SK-N-SH (cell line): ENCODE results near the gene BMAL1. TPM values are rescaled to one million over a fixed set of nuclear protein-coding genes. Genes with fewer than 3 reads are reported as not detected.

Experiments used
- CTCF ChIA-PET: fragments of 300-600, 350-600 bp; formaldehyde crosslinking; extraction: SDS; loops from one replicate; lab custom pipeline; 2021; lab: Yijun Ruan, JAX
- POLR2A ChIA-PET: fragments of 350-600 bp; sonication (Branson Sonifier 250); formaldehyde crosslinking; extraction: SDS; loops from one replicate; lab custom pipeline; 2020; ENCODE audit warnings: antibody characterized with exemption, inconsistent platforms; lab: Yijun Ruan, JAX
- DNase-seq: peaks from one replicate; pipeline ENCODE4 v3.0.0; 2012
- H2AFZ ChIP-seq: fragments of 200-600 bp; sonication (generic); 2 replicates; pipeline ENCODE4 v1.8.1; 2016; ENCODE audit warnings: antibody characterized with exemption, mild to moderate bottlenecking, low read depth
- H3F3A ChIP-seq: fragments of 200-600 bp; sonication (generic); replicated peaks from 2 replicates; pipeline ENCODE3; 2016; ENCODE audit warnings: antibody characterized with exemption, mild to moderate bottlenecking; ENCODE audit not compliant: insufficient read depth
- H3K27ac ChIP-seq, 2 experiments: fragments of 200-500 bp in 1 of 2; fragments of 200-600 bp in 1 of 2; sonication (Bioruptor generic) in 1 of 2; sonication (generic), shearing (Covaris generic) in 1 of 2; 2 replicates each; pipeline versions ENCODE4 v1.5.1 to v1.6.1; 2014 to 2016; ENCODE audit warnings: low read depth in 2 of 2, inconsistent platforms in 1 of 2, low read length in 1 of 2, mild to moderate bottlenecking in 1 of 2, mixed read lengths in 1 of 2
- H3K27me3 ChIP-seq: fragments of 200-600 bp; sonication (generic), shearing (Covaris generic); 2 replicates; pipeline ENCODE4 v1.6.1; 2016; ENCODE audit warnings: mixed run types; ENCODE audit not compliant: insufficient read depth
- H3K36me3 ChIP-seq, 2 experiments: fragments of 200-500 bp in 1 of 2; fragments of 200-600 bp in 1 of 2; sonication (Bioruptor generic) in 1 of 2; sonication (generic) in 1 of 2; replicated peaks in 1 of 2; 2 replicates each; pipeline versions ENCODE3 to v1.5.1; 2014 to 2016; ENCODE audit warnings: low read length in 1 of 2, mild to moderate bottlenecking in 1 of 2; ENCODE audit not compliant: insufficient read depth in 2 of 2, control insufficient read depth in 1 of 2
- H3K4me1 ChIP-seq, 2 experiments: fragments of 200-500 bp in 1 of 2; fragments of 200-600 bp in 1 of 2; sonication (Bioruptor generic) in 1 of 2; sonication (generic), shearing (Covaris generic) in 1 of 2; 2 replicates each; pipeline versions ENCODE4 v1.5.1 to v1.6.1; 2014 to 2016; ENCODE audit warnings: low read depth in 1 of 2, low read length in 1 of 2, mixed run types in 1 of 2; ENCODE audit not compliant: insufficient read depth in 2 of 2, control insufficient read depth in 1 of 2
- H3K4me2 ChIP-seq: fragments of 200-600 bp; sonication (generic), shearing (Covaris generic); 2 replicates; pipeline ENCODE4 v1.6.1; 2017; ENCODE audit warnings: mixed run types
- H3K4me3 ChIP-seq, 2 experiments: fragments of 200-500 bp in 1 of 2; fragments of 200-600 bp in 1 of 2; sonication (Bioruptor generic) in 1 of 2; sonication (generic), shearing (Covaris generic) in 1 of 2; 2 replicates each; pipeline versions ENCODE4 v1.5.1 to v1.8.1; 2014 to 2016; ENCODE audit warnings: low read depth in 2 of 2, inconsistent platforms in 1 of 2, low read length in 1 of 2, mild to moderate bottlenecking in 1 of 2, mixed read lengths in 1 of 2, moderate library complexity in 1 of 2
- H3K79me2 ChIP-seq: fragments of 200-600 bp; sonication (generic); 2 replicates; pipeline ENCODE4 v1.8.1; 2017; ENCODE audit warnings: mild to moderate bottlenecking; ENCODE audit not compliant: insufficient read depth
- H3K9ac ChIP-seq: fragments of 200-600 bp; sonication (generic); 2 replicates; pipeline ENCODE4 v1.6.1; 2017; ENCODE audit warnings: mixed run types
- H3K9me2 ChIP-seq: fragments of 200-600 bp; sonication (generic); 2 replicates; pipeline ENCODE4 v1.6.1; 2017; ENCODE audit warnings: mixed run types
- H3K9me3 ChIP-seq: fragments of 200-600 bp; sonication (generic); 2 replicates; pipeline ENCODE4 v1.6.1; 2017; ENCODE audit warnings: mixed run types, mild to moderate bottlenecking, moderate library complexity
- H4K20me1 ChIP-seq: fragments of 200-600 bp; sonication (generic); 2 replicates; pipeline ENCODE4 v1.6.1; 2017; ENCODE audit warnings: mild to moderate bottlenecking, mixed run types; ENCODE audit not compliant: insufficient read depth
- CHD2 ChIP-seq: fragments of 150-350 bp; IDR thresholded peaks from 2 replicates; pipeline ENCODE4 v1.6.1; 2018; ENCODE audit warnings: low read length; ENCODE audit not compliant: partially characterized antibody
- CTCF ChIP-seq: fragments of 200-600 bp; sonication (generic); IDR thresholded peaks from 2 replicates; pipeline ENCODE4 v1.6.1; 2017; ENCODE audit warnings: antibody characterized with exemption, mild to moderate bottlenecking, moderate library complexity
- ELF1 ChIP-seq: IDR thresholded peaks from 2 replicates; pipeline ENCODE4 v1.4.0; 2012
- EP300 ChIP-seq, 2 experiments: IDR thresholded peaks; 2 replicates each; pipeline versions ENCODE4 v1.4.0 to v1.6.1; 2012; ENCODE audit warnings: borderline replicate concordance in 1 of 2, low read depth in 1 of 2, low read length in 1 of 2
- EZH2phosphoT487 ChIP-seq: fragments of 200-600 bp; sonication (generic); IDR thresholded peaks from 2 replicates; pipeline ENCODE4 v1.6.1; 2017; ENCODE audit warnings: low read depth, mixed run types, mild to moderate bottlenecking, antibody characterized with exemption, moderate library complexity, borderline replicate concordance
- FOXJ3 ChIP-seq: sonication (generic); formaldehyde crosslinking; IDR thresholded peaks from 2 replicates; pipeline ENCODE4 v1.5.1; 2020; ENCODE audit warnings: mild to moderate bottlenecking, missing genetic modification reagents
- FOXM1 ChIP-seq: IDR thresholded peaks from 2 replicates; pipeline ENCODE4 v1.4.0; 2012; ENCODE audit warnings: low read depth, mild to moderate bottlenecking
- GATA2 ChIP-seq: sonication (generic); formaldehyde crosslinking; IDR thresholded peaks from 2 replicates; pipeline ENCODE4 v1.5.0; 2020; ENCODE audit warnings: mild to moderate bottlenecking, missing genetic modification reagents
- IRF3 ChIP-seq: fragments of 150-350 bp; IDR thresholded peaks from 2 replicates; pipeline ENCODE4 v1.6.1; 2016; ENCODE audit warnings: mild to moderate bottlenecking, low read depth, low read length
- MEF2A ChIP-seq: IDR thresholded peaks from 2 replicates; pipeline ENCODE4 v1.4.0; 2012; ENCODE audit warnings: low read depth, borderline replicate concordance
- NRF1 ChIP-seq: IDR thresholded peaks from 2 replicates; pipeline ENCODE4 v1.6.1; 2012; ENCODE audit warnings: low read depth, mild to moderate bottlenecking, low read length
- POLR2AphosphoS5 ChIP-seq: IDR thresholded peaks from 2 replicates; pipeline ENCODE4 v1.6.1; 2012; ENCODE audit warnings: low read depth, low read length
- RAD21 ChIP-seq: IDR thresholded peaks from 2 replicates; pipeline ENCODE4 v1.6.1; 2012; ENCODE audit warnings: mild to moderate bottlenecking, low read length
- SMC3 ChIP-seq: IDR thresholded peaks from 2 replicates; pipeline ENCODE4 v1.6.1; 2012; ENCODE audit warnings: low read depth, low read length, improper control_type of control experiment
- TAF1 ChIP-seq: IDR thresholded peaks from 2 replicates; pipeline ENCODE4 v1.6.1; 2012; ENCODE audit warnings: low read depth, mild to moderate bottlenecking, low read length, moderate library complexity, borderline replicate concordance
- TCF12 ChIP-seq: IDR thresholded peaks from 2 replicates; pipeline ENCODE4 v1.4.0; 2012
- YY1 ChIP-seq: IDR thresholded peaks from 2 replicates; pipeline ENCODE4 v1.4.0; 2012; ENCODE audit warnings: low read depth, mild to moderate bottlenecking
- ZBTB33 ChIP-seq: IDR thresholded peaks from 2 replicates; pipeline ENCODE4 v1.4.0; 2012; ENCODE audit warnings: low read depth, borderline replicate concordance
- WGBS: methylation state at CpG from one replicate; pipeline ENCODE4 v1.1.6; 2017; ENCODE audit warnings: low lambda C conversion rate; 5-methylcytosine and 5-hydroxymethylcytosine counted together
- polyA plus RNA-seq, 3 experiments: library from polyadenylated mRNA; depleted of rRNA; stranded (reverse); fragments of >200 nt; gene quantifications; 2 replicates each; pipeline ENCODE4 v1.2.3, GENCODE V29; 2012
- TF ChIP-seq, protein P1 (sequence below): IDR thresholded peaks from 2 replicates; pipeline ENCODE4; 2012

The BMAL1 gene
- polyA plus RNA-seq, 1 of the 3 experiments (the other 2 are of a cell fraction), result 6.5 TPM

DNA sequence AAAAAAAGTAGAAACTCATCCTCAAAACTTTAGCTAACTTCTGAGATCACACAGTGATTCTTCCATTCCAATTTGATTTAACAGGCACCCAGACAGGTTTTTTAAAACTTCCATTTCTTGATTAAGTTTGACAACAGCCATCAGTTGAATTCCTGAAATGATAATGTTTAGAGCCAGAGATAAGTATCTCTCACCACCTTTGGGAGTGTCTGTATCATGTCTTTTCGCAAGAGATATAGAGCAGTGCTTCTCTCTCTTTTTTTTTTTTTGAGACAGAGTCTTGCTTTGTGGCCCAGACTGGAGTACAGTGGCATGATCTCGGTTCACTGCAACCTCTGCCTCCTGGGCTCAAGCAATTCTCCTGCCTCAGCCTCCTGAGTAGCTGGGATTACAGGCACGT is 41.7 kb upstream of the BMAL1 start:
- no peak for DNase-seq
- H3K9ac ChIP-seq, result no peak overlapping the region
- ChIA-PET POLR2A (no interaction called here), CTCF (interaction anchor here (0.7 to 6.3 kb wide), 3 partner anchors 10 to 99 kb away, joined by 5 to 36 read pairs (median 9); no protein-coding TSS in a partner anchor)
- H3K79me2 ChIP-seq, result no peaks in the 10 kb centered on the region
- no peak overlapping the region for H3K27ac ChIP-seq
- H3K9me2 ChIP-seq, result no peaks in the 10 kb centered on the region
- WGBS, result 69% methylated on average over 3 of the region's 3 CpGs
- no peaks in the 10 kb centered on the region for H3K27me3 ChIP-seq
- H3K4me3 ChIP-seq, result no peak overlapping the region
- no peak overlapping the region; the same call in 1 of the 2 replicates for H2AFZ ChIP-seq
- no peaks in the 10 kb centered on the region for H3K4me1 ChIP-seq
- H3K9me3 ChIP-seq, result no peaks in the 10 kb centered on the region
- TF ChIP-seq TCF12 (peak; percentile 76), FOXM1 (no peak), FOXJ3 (CRISPR knock-in tag) (no peak), EP300 (IDR thresholded peaks at IDR 0.05; ENCODE audit: borderline replicate concordance in 1 of 2, low read depth in 1 of 2, low read length in 1 of 2) (0 out of 4 replicates have a peak, but pooled peaks of 1 of the 2 experiments have one; percentile 27), CHD2 (no peak), TAF1 (no peak), SMC3 (no peak), YY1 (no peak), POLR2AphosphoS5 (no peak), CTCF (no peak)
- TF ChIP-seq, protein P1, sequence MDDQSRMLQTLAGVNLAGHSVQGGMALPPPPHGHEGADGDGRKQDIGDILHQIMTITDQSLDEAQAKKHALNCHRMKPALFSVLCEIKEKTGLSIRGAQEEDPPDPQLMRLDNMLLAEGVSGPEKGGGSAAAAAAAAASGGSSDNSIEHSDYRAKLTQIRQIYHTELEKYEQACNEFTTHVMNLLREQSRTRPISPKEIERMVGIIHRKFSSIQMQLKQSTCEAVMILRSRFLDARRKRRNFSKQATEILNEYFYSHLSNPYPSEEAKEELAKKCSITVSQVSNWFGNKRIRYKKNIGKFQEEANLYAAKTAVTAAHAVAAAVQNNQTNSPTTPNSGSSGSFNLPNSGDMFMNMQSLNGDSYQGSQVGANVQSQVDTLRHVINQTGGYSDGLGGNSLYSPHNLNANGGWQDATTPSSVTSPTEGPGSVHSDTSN, result peak; percentile 70
- TF ChIP-seq, all 33 proteins: peak for 3
- H4K20me1 ChIP-seq, result no peaks in the 10 kb centered on the region
- no peaks in the 10 kb centered on the region for H3K36me3 ChIP-seq
- H3K4me2 ChIP-seq, result no peak overlapping the region
- H3F3A ChIP-seq, result peaks cover 12% of the 10 kb centered on the region

GRCh38 chr11:13236626-13237025 is 41.0 kb upstream of the BMAL1 start:
- DNase-seq, result no peak
- WGBS, result 50% methylated on average over 2 of the region's 2 CpGs
- no peaks in the 10 kb centered on the region for H4K20me1 ChIP-seq
- H3K4me1 ChIP-seq, result no peaks in the 10 kb centered on the region
- H3F3A ChIP-seq, result peaks cover 12% of the 10 kb centered on the region
- no peak overlapping the region for H2AFZ ChIP-seq
- H3K36me3 ChIP-seq, result no peaks in the 10 kb centered on the region
- ChIA-PET CTCF (interaction anchor here (1.2 to 6.3 kb wide), 5 partner anchors 10 to 107 kb away, joined by 3 to 36 read pairs (median 9); no protein-coding TSS in a partner anchor), POLR2A (no interaction called here)
- H3K9ac ChIP-seq, result no peak overlapping the region
- no peak overlapping the region for H3K27ac ChIP-seq
- no peaks in the 10 kb centered on the region for H3K79me2 ChIP-seq
- TF ChIP-seq FOXJ3 (CRISPR knock-in tag) (no peak), ZBTB33 (no peak), POLR2AphosphoS5 (no peak), ELF1 (no peak), MEF2A (no peak), RAD21 (no peak), EZH2phosphoT487 (no peak), GATA2 (CRISPR knock-in tag) (no peak), FOXM1 (no peak), NRF1 (no peak), CTCF (no peak), IRF3 (no peak), YY1 (no peak)
- TF ChIP-seq, all 33 proteins: peak for 0
- Histone ChIP-seq H3K9me2 (no peaks in the 10 kb centered on the region), H3K27me3 (no peaks in the 10 kb centered on the region), H3K4me2 (no peak overlapping the region), H3K4me3 (no peak overlapping the region), H3K9me3 (no peaks in the 10 kb centered on the region; the same call in 1 of the 2 replicates)
